IMR-90 (cell line): ENCODE measurements around the gene MRPL51. TPM values are rescaled to one million over a fixed set of nuclear protein-coding genes. Genes with fewer than 3 reads are reported as not detected.

ENCODE experiments used
- ATAC-seq: fragments of 200-7000 bp; cut with Tn5 transposase; 2 replicates; pipeline ENCODE4 v1.9.1; 2020; ENCODE audit warnings: low read depth, mild to moderate bottlenecking, moderate library complexity
- BruUV-seq: library from RNA; stranded (reverse); fragments of 400-500 nt; replicated peaks from 2 replicates; lab custom pipeline; 2021; lab: Mats Ljungman, UMichigan
- CTCF ChIA-PET: fragments of 300-600 bp; formaldehyde crosslinking; extraction: SDS; loops from one replicate; lab custom pipeline; 2021; ENCODE audit warnings: antibody characterized with exemption; lab: Yijun Ruan, JAX
- POLR2A ChIA-PET: fragments of 300-600 bp; sonication (Branson Sonifier 250); formaldehyde crosslinking; loops from one replicate; lab custom pipeline; 2022; ENCODE audit warnings: antibody characterized with exemption; ENCODE audit not compliant: unreplicated experiment; lab: Charles Lee
- DNase-seq: peaks from one replicate; pipeline ENCODE4 v3.0.0; 2013
- H2AFZ ChIP-seq: replicated peaks from 2 replicates; pipeline ENCODE3; 2013; ENCODE audit warnings: low read length, mild to moderate bottlenecking; ENCODE audit not compliant: poor library complexity
- H2AK5ac ChIP-seq: 2 replicates; pipeline ENCODE4 v1.6.1; 2013; ENCODE audit warnings: low read depth, low read length, inconsistent platforms
- H2AK9ac ChIP-seq: replicated peaks from 2 replicates; pipeline ENCODE3; 2013; ENCODE audit warnings: mild to moderate bottlenecking, low read depth, low read length, moderate library complexity; ENCODE audit not compliant: poor library complexity
- H2BK120ac ChIP-seq: 2 replicates; pipeline ENCODE4 v1.6.1; 2013; ENCODE audit warnings: low read depth, low read length, inconsistent platforms
- H2BK15ac ChIP-seq: 3 replicates; pipeline ENCODE4 v1.6.1; 2013; ENCODE audit warnings: low read depth, low read length, inconsistent platforms
- H2BK20ac ChIP-seq: 2 replicates; pipeline ENCODE4 v1.6.1; 2013; ENCODE audit warnings: low read depth, mild to moderate bottlenecking, inconsistent platforms, low read length, moderate library complexity
- H2BK5ac ChIP-seq: 2 replicates; pipeline ENCODE4 v1.6.1; 2013; ENCODE audit warnings: mild to moderate bottlenecking, low read depth, low read length, inconsistent platforms; ENCODE audit not compliant: poor library complexity, severe bottlenecking
- H3K14ac ChIP-seq: replicated peaks from 2 replicates; pipeline ENCODE4 v1.6.1; 2013; ENCODE audit warnings: low read depth, low read length, inconsistent platforms
- H3K18ac ChIP-seq: 2 replicates; pipeline ENCODE4 v1.6.1; 2013; ENCODE audit warnings: low read depth, low read length, control low read depth
- H3K23ac ChIP-seq: 2 replicates; pipeline ENCODE4 v1.6.1; 2013; ENCODE audit warnings: low read depth, low read length, inconsistent platforms
- H3K27ac ChIP-seq: 2 replicates; pipeline ENCODE4 v1.5.1; 2013; ENCODE audit warnings: mild to moderate bottlenecking, control low read depth, low read length; ENCODE audit not compliant: insufficient read depth
- H3K27me3 ChIP-seq: 2 replicates; pipeline ENCODE4 v1.6.1; 2013; ENCODE audit warnings: low read length; ENCODE audit not compliant: control insufficient read depth, insufficient read depth
- H3K36me3 ChIP-seq: 2 replicates; pipeline ENCODE4 v1.6.1; 2013; ENCODE audit warnings: low read length, mixed read lengths; ENCODE audit not compliant: control insufficient read depth, insufficient read depth
- H3K4ac ChIP-seq: 2 replicates; pipeline ENCODE4 v1.6.1; 2013; ENCODE audit warnings: low read depth, low read length, inconsistent platforms
- H3K4me1 ChIP-seq: 2 replicates; pipeline ENCODE4 v1.6.1; 2013; ENCODE audit warnings: low read length, mixed read lengths; ENCODE audit not compliant: control insufficient read depth, insufficient read depth
- H3K4me2 ChIP-seq: 2 replicates; pipeline ENCODE4 v1.6.1; 2013; ENCODE audit warnings: low read depth, mild to moderate bottlenecking, control low read depth, low read length, moderate library complexity
- H3K4me3 ChIP-seq: 2 replicates; pipeline ENCODE4 v1.5.1; 2013; ENCODE audit warnings: low read depth, mild to moderate bottlenecking, control low read depth, low read length, moderate library complexity; ENCODE audit not compliant: insufficient read depth
- H3K56ac ChIP-seq: 2 replicates; pipeline ENCODE4 v1.6.1; 2013; ENCODE audit warnings: low read length, inconsistent platforms; ENCODE audit not compliant: insufficient read depth; ENCODE audit errors: extremely low read depth
- H3K79me1 ChIP-seq, 2 experiments: 2 replicates each; pipeline ENCODE4 v1.6.1; 2013; ENCODE audit warnings: low read length in 2 of 2, inconsistent platforms in 1 of 2, low read depth in 1 of 2
- H3K9ac ChIP-seq: 2 replicates; pipeline ENCODE4 v1.6.1; 2013; ENCODE audit warnings: low read depth, low read length, control low read depth
- H3K9me1 ChIP-seq: 2 replicates; pipeline ENCODE4 v1.6.1; 2013; ENCODE audit warnings: low read length, inconsistent platforms; ENCODE audit not compliant: insufficient read depth
- H3K9me3 ChIP-seq: 2 replicates; pipeline ENCODE4 v1.6.1; 2013; ENCODE audit warnings: low read length; ENCODE audit not compliant: control insufficient read depth, insufficient read depth
- H4K20me1 ChIP-seq: 2 replicates; pipeline ENCODE4 v1.6.1; 2013; ENCODE audit warnings: low read length, inconsistent platforms; ENCODE audit not compliant: insufficient read depth
- H4K5ac ChIP-seq: 2 replicates; pipeline ENCODE4 v1.6.1; 2013; ENCODE audit warnings: mild to moderate bottlenecking, low read depth, low read length, control low read depth
- H4K8ac ChIP-seq, 2 experiments: 2 replicates each; pipeline ENCODE4 v1.6.1; 2013; ENCODE audit warnings: low read depth in 2 of 2, low read length in 2 of 2, control low read depth in 1 of 2, inconsistent platforms in 1 of 2
- H4K91ac ChIP-seq: 2 replicates; pipeline ENCODE4 v1.6.1; 2013; ENCODE audit warnings: low read depth, low read length, inconsistent platforms; ENCODE audit not compliant: insufficient read depth
- BHLHE40 ChIP-seq: fragments of 150-350 bp; IDR thresholded peaks from 2 replicates; pipeline ENCODE4 v1.6.1; 2016; ENCODE audit warnings: mild to moderate bottlenecking, low read depth, low read length
- CHD1 ChIP-seq: IDR thresholded peaks from 2 replicates; pipeline ENCODE4 v1.6.1; 2012; ENCODE audit warnings: low read depth, low read length, improper control_type of control experiment
- FOS ChIP-seq: fragments of 150-350 bp; IDR thresholded peaks from 2 replicates; pipeline ENCODE4 v1.6.1; 2016; ENCODE audit warnings: low read depth, low read length
- MAZ ChIP-seq: IDR thresholded peaks from 2 replicates; pipeline ENCODE4 v1.6.1; 2012; ENCODE audit warnings: low read depth, mild to moderate bottlenecking, low read length, improper control_type of control experiment, moderate library complexity, borderline replicate concordance
- MXI1 ChIP-seq: IDR thresholded peaks from 2 replicates; pipeline ENCODE4 v1.6.1; 2012; ENCODE audit warnings: low read depth, mild to moderate bottlenecking, low read length, moderate library complexity, borderline replicate concordance
- NFE2L2 ChIP-seq: fragments of 150-350 bp; IDR thresholded peaks from 2 replicates; pipeline ENCODE4 v1.6.1; 2016; ENCODE audit warnings: low read depth, mild to moderate bottlenecking, low read length
- POLR2A ChIP-seq: IDR thresholded peaks from 2 replicates; pipeline ENCODE4 v1.6.1; 2012; ENCODE audit warnings: mild to moderate bottlenecking, low read depth, low read length
- RAD21 ChIP-seq: IDR thresholded peaks from 2 replicates; pipeline ENCODE4 v1.6.1; 2012; ENCODE audit warnings: low read length, improper control_type of control experiment
- RCOR1 ChIP-seq: IDR thresholded peaks from 2 replicates; pipeline ENCODE4 v1.6.1; 2012; ENCODE audit warnings: mild to moderate bottlenecking, low read length, improper control_type of control experiment; ENCODE audit not compliant: insufficient replicate concordance
- RFX5 ChIP-seq: IDR thresholded peaks from 2 replicates; pipeline ENCODE4 v1.8.0; 2012; ENCODE audit warnings: low read depth, mild to moderate bottlenecking, low read length, moderate library complexity
- SMC3 ChIP-seq: fragments of 150-350 bp; IDR thresholded peaks from 2 replicates; pipeline ENCODE4 v1.6.1; 2016; ENCODE audit warnings: low read depth, mild to moderate bottlenecking, antibody characterized with exemption, low read length, moderate library complexity
- WGBS, 2 experiments: methylation state at CpG; one replicate each; pipeline versions ENCODE4 v1.1.5 to v1.1.7; 2013; ENCODE audit warnings: missing lambda C conversion rate in 2 of 2; ENCODE audit not compliant: insufficient read length in 1 of 2; ENCODE audit errors: extremely low coverage in 2 of 2; 5-methylcytosine and 5-hydroxymethylcytosine counted together
- dilution Hi-C: fragments of 300-500 bp; cut with HindIII; formaldehyde crosslinking; loops from one replicate; pipeline ENCODE4 v1.14.3; 2018; ENCODE audit warnings: low sequenced_read_pairs; ENCODE audit not compliant: unreplicated experiment
- in situ Hi-C: fragments of 300-500 bp; cut with MboI; formaldehyde crosslinking; loops from 3 replicates; pipeline ENCODE4 v1.14.3; 2019; ENCODE audit warnings: low sequenced_read_pairs, inconsistent platforms, mixed read lengths
- intact Hi-C: fragments of 100-400 bp; cut with micrococcal nuclease; formaldehyde crosslinking; loops from 2 replicates; pipeline ENCODE4 v1.10.0; 2022
- polyA plus RNA-seq, 3 experiments: library from polyadenylated mRNA; depleted of rRNA; stranded (reverse); fragments of >200 nt; gene quantifications; 2 replicates each; pipeline ENCODE4 v1.2.3, GENCODE V29; 2012; ENCODE audit warnings: low replicate concordance in 1 of 3
- total RNA-seq: library from RNA; depleted of rRNA; stranded (reverse); fragments of >200 nt; gene quantifications from 2 replicates; pipeline ENCODE4 v1.2.3, GENCODE V29; 2012
- TF ChIP-seq, protein P1 (sequence below): conservative IDR thresholded peaks from 2 replicates; pipeline ENCODE4 v1.5.1; 2012; ENCODE audit warnings: mild to moderate bottlenecking, low read depth, low read length, improper control_type of control experiment
- TF ChIP-seq, protein P2 (sequence below): fragments of 150-350 bp; IDR thresholded peaks from 2 replicates; pipeline ENCODE4 v1.6.1; 2016; ENCODE audit warnings: low read depth, mild to moderate bottlenecking, low read length, moderate library complexity, borderline replicate concordance
- TF ChIP-seq, protein P3 (sequence below): fragments of 150-350 bp; IDR thresholded peaks from 2 replicates; pipeline ENCODE4 v1.6.1; 2017; ENCODE audit warnings: mild to moderate bottlenecking, antibody characterized with exemption, low read length, low read depth

The MRPL51 gene
- total and polyA plus RNA-seq, 2 of the 4 experiments (the other 2 are of a cell fraction), result 80.1 to 160 TPM

DNA sequence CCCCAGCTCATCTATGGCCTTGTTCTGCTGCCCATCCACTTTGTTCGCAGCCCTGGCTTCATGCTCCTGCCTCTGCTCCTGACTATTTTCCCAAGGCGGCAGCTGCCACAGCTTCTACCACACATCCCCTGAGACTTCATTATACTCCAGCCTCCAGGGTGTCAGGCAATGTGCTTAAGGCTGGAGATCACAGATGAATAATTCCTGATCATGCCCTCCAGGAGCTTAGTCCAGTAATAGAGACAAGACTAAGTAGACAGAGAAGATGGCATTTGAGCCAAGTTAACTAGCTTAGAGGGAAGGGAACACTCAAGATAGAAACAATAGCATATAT lies 34.1 kb downstream of the MRPL51 start:
- H3K9me1 ChIP-seq, result peaks cover 4% of the 10 kb centered on the region; the same call in 1 of the 2 replicates
- H3K9ac ChIP-seq, result no peak overlapping the region
- no peak for TF ChIP-seq RAD21
- no peak for TF ChIP-seq CHD1
- TF ChIP-seq SMC3, result no peak
- no peak for TF ChIP-seq RFX5
- TF ChIP-seq POLR2A, result no peak
- no peak for TF ChIP-seq BHLHE40
- TF ChIP-seq MXI1, result no peak
- TF ChIP-seq, protein P1, sequence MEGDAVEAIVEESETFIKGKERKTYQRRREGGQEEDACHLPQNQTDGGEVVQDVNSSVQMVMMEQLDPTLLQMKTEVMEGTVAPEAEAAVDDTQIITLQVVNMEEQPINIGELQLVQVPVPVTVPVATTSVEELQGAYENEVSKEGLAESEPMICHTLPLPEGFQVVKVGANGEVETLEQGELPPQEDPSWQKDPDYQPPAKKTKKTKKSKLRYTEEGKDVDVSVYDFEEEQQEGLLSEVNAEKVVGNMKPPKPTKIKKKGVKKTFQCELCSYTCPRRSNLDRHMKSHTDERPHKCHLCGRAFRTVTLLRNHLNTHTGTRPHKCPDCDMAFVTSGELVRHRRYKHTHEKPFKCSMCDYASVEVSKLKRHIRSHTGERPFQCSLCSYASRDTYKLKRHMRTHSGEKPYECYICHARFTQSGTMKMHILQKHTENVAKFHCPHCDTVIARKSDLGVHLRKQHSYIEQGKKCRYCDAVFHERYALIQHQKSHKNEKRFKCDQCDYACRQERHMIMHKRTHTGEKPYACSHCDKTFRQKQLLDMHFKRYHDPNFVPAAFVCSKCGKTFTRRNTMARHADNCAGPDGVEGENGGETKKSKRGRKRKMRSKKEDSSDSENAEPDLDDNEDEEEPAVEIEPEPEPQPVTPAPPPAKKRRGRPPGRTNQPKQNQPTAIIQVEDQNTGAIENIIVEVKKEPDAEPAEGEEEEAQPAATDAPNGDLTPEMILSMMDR, result no peak
- TF ChIP-seq, protein P2, sequence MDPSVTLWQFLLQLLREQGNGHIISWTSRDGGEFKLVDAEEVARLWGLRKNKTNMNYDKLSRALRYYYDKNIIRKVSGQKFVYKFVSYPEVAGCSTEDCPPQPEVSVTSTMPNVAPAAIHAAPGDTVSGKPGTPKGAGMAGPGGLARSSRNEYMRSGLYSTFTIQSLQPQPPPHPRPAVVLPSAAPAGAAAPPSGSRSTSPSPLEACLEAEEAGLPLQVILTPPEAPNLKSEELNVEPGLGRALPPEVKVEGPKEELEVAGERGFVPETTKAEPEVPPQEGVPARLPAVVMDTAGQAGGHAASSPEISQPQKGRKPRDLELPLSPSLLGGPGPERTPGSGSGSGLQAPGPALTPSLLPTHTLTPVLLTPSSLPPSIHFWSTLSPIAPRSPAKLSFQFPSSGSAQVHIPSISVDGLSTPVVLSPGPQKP, result no peak
- TF ChIP-seq FOS, result no peak
- no peak for TF ChIP-seq RCOR1
- TF ChIP-seq, protein P3, sequence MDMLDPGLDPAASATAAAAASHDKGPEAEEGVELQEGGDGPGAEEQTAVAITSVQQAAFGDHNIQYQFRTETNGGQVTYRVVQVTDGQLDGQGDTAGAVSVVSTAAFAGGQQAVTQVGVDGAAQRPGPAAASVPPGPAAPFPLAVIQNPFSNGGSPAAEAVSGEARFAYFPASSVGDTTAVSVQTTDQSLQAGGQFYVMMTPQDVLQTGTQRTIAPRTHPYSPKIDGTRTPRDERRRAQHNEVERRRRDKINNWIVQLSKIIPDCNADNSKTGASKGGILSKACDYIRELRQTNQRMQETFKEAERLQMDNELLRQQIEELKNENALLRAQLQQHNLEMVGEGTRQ, result no peak
- no peak for TF ChIP-seq MAZ
- TF ChIP-seq NFE2L2, result no peak
- no peak overlapping the region for H3K14ac ChIP-seq
- peaks cover 49% of the 10 kb centered on the region for H3K36me3 ChIP-seq
- no peak overlapping the region for H2AFZ ChIP-seq
- H4K5ac ChIP-seq, result no peak overlapping the region
- intact Hi-C loops (no loop called here), in situ Hi-C loops (loop anchor here (25.0 kb wide), 1 partner anchor 272 kb away; no protein-coding TSS in a partner anchor), dilution Hi-C loops (no loop called here)
- no peak overlapping the region for H3K4me2 ChIP-seq
- ATAC-seq (no peak), DNase-seq (no peak)
- no peaks in the 10 kb centered on the region for H3K4me1 ChIP-seq
- no peak overlapping the region for H3K23ac ChIP-seq
- H3K27ac ChIP-seq, result no peak overlapping the region
- no peak overlapping the region for H4K91ac ChIP-seq
- H3K27me3 ChIP-seq, result no peaks in the 10 kb centered on the region
- no peak overlapping the region for H2AK5ac ChIP-seq
- H3K4ac ChIP-seq, result no peak overlapping the region
- no peaks in the 10 kb centered on the region for H3K79me1 ChIP-seq
- H2BK15ac ChIP-seq, result no peak overlapping the region
- H3K18ac ChIP-seq, result no peak overlapping the region
- H2AK9ac ChIP-seq, result no peak overlapping the region
- H2BK20ac ChIP-seq, result no peak overlapping the region
- no peak overlapping the region for H2BK120ac ChIP-seq
- no peak overlapping the region for H3K56ac ChIP-seq
- WGBS, 2 experiments, result 86% methylated on average over 1 of the region's 2 CpGs; no CpG with 5 or more reads in 1 of the 2 experiments
- no TSS peak for BruUV-seq
- no peaks in the 10 kb centered on the region for H3K9me3 ChIP-seq
- ChIA-PET POLR2A (interaction anchor here (0.6 to 1.0 kb wide), 2 partner anchors 23 to 75 kb away, joined by 3 to 6 read pairs; partner anchors contain the start of gene GAPDH), CTCF (no interaction called here)
- H4K8ac ChIP-seq, result no peak overlapping the region
- no peak overlapping the region for H3K4me3 ChIP-seq
- no peak overlapping the region for H2BK5ac ChIP-seq
- no peaks in the 10 kb centered on the region for H4K20me1 ChIP-seq
